ENCODE measurements around the gene RER1.

Gene RER1

GRCh38 chr1:2353551-2354438 lies 37.8 kb upstream of the RER1 start:
- FAIRE-seq: no peak
- no peak for DNase-seq (ENCODE audit: insufficient read length, low spot score)

DNA sequence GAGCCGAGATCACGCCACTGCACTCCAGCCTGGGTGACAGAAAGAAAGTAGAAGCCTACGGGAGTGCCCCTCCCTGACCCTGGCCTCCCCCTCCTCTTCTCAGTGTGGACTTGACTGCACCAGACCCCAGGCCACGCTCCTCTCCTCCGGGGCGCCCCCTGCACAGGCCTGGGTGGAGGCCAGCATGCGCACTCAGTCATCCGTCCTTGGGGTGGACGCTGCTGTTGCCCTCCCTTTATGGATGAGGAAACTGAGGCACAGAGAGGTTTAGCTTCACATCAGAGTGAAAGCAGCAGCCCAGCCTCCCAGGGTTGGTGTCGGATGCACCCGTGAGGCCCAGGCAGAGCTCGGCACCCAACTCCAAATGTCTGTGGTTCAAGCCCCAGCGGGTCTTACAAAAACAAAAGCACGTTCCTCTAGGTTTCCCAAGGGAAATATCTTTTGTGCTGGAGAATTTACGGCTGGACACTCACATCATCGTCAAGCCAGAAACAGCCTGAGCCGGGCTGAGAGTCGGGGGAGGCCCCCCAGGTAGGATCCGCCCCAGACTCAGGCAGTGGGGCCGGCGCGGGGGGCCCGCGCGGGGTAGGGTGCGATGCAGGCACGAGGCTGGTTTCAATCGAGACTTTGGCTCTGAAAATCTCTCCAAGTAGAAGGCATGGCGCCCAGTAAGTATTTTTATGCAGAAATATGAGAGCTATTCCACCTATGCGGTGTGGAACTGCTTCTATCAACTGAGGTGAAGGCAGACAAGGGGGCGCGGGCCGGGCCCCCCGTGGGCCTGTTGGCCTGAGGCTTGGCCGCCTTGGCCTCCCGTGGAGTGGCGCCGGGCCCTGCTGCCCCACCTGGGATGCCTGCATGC lies 36.9 kb upstream of the RER1 start:
- DNase-seq (ENCODE audit: insufficient read length, low spot score): no peak
- FAIRE-seq: no peak

DNA sequence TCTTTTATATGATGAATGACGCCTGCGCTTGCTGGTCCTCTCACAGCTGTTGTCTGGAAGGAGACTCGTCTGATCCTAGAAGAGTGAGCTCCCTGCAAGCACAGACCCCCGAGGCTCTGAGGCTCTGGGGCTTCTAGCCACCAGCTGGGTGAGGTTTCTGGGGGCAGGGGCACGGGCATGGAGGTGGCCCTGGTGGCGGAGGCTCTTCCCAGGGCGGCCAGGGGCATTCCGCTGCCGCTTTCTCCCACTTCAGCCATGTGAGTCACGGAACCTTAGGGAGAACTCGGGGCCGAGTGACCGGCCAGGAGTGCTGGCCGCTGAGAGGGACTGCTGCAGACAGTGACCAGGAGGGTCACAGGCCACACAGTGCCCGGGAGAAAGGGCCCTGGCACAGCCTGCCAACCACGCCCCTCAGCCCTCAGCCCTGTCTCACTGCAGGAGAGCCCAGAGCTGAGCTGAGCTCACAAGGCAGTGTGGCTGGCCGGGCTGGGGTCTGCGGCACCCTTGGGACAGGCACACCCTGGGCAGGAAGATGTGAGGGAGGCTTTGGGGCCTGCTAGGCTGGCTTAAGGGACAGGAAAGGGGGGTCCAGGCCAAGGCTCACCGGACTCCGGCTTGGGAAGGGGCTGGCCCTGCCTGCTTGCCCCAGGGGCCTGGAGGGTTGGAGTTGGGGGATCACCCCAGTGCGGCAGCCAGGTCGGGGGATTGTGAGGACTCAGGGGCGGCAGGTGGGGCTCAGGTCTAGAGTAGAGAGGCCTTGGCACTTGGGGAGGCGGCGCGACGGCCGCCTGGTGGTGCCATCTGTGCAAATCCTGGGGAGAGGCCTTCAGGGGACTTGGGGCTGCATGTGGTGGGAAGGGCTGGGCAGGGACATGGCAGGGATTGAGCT lies 36.0 kb upstream of the RER1 start:
- no peak for DNase-seq (ENCODE audit: insufficient read length, low spot score)
- no peak for FAIRE-seq

DNA sequence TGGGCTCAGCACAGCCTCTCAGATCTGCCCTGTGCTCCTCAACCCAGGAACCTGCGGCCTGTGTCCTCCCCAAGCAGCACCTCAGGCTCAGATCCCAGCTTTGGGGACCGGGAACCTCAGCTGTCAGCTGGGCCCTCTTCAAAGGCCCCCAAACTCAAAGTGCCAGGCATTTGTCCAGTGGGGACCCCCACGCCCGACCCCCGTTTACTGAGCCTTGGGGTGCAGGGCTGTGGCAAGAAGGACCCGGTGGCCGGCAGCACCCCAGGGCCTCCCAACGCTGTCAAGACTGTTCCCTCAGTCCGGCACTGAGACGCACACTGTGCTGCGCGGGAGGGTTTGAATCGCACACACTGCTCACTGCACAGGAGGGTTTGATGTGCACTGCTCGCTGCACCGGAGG lies 35.2 kb upstream of the RER1 start:
- FAIRE-seq: no peak
- no peak for DNase-seq (ENCODE audit: insufficient read length, low spot score)

GRCh38 chr1:2356911-2357845 lies 34.5 kb upstream of the RER1 start:
- DNase-seq (ENCODE audit: insufficient read length, low spot score): no peak
- FAIRE-seq: no peak

GRCh38 chr1:2358072-2358471 lies 33.6 kb upstream of the RER1 start:
- no peak for DNase-seq (ENCODE audit: insufficient read length, low spot score)
- FAIRE-seq: no peak

DNA sequence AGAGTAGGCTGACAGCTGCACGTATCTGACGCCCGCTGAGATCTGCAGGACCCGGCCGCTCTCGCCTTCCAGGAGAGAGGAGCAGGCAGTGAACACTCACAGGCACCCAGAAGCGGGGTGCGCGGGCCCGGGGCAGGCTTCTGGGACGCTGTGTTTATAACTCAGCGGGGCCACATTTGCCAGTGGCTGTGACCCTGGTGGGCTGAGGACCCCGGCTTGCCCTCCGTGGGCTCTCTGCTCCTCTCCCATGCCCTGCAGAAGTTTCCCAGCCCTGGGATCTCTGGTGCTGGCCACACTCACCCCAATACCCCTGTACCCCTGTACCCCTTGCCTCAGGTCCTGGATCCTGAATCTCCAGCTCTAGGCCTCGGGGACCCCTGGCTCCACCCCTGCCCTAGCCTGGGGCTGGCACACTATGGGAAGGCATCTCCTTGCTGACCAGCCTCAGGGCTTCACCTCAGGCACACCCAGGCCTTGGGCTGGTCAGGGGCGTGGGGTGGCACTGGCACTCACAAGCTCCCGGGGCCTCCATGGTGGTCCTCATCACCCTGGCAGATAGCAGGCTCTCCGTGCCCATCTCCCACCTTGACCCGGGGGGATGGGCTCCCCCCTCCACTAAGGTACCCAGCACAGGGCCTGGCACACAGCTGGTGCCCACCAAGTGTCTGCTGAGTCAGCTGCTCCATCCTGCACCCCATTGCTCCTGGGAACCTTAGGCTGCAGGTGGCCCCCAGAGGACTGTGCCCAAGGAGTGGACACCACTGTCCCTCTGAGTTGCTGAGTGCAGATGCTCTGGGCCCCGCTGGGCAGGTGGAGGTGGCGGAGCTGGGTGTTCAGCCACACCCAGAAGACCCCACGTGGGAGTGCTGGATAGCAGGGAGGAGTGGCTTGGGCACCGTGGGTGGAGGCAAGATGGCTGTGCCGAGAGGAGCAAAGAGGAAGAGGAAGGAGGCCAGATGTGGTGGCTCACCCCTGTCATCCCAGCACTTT lies 32.7 kb upstream of the RER1 start:
- no peak for FAIRE-seq

GRCh38 chr1:2360588-2361364 lies 30.9 kb upstream of the RER1 start:
- FAIRE-seq: no peak
- DNase-seq (ENCODE audit: insufficient read length, low spot score): no peak

More for the DNA sequence above, 32.7 kb upstream of the RER1 start:
- no peak for DNase-seq (ENCODE audit: insufficient read length, low spot score)

GRCh38 chr1:2363847-2364513 lies 27.7 kb upstream of the RER1 start:
- FAIRE-seq: no peak

DNA sequence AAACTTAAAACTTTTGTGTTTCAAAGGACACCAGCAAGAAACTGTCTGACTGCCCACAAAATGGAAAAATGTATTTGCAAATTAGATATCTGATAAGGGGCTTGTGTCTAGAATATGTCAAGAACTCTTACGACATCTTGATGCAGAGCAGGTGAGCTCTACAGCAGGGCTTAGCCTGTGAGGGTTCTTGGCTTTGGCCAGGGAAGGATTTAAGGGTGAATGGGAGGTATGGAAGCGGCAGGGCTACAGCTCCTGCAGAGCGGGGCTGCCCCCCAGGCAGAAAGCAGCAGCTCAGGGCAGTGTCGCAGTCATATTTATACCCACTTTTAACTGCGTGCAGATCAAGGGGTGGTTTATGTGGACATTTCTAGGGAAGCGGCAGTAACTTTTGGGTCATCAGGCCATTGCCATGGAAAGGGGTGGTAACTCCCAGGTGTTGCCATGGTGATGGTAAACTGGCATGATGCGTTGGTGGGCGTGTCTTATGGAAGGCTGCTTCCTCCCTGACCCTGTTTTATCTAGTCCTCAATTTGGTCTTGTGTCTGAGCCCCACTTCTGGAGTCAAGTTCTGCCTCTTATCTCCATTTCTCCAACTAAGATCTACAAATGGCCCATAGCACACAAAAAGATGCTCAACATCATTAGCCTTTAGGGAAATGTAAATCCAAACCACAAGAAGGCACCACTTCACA lies 23.4 kb upstream of the RER1 start:
- DNase-seq (ENCODE audit: insufficient read length, low spot score) (no peak), FAIRE-seq (no peak)

More at GRCh38 chr1:2363847-2364513, 27.7 kb upstream of the RER1 start:
- DNase-seq (ENCODE audit: insufficient read length, low spot score): no peak

- DNase-seq (ENCODE audit: insufficient read length, low spot score): peak; percentile 42
- FAIRE-seq: no peak
Observed at GRCh38 chr1:2372551-2373490, 18.8 kb upstream of the RER1 start.

- DNase-seq (ENCODE audit: insufficient read length, low spot score): no peak
- no peak for FAIRE-seq
Observed at GRCh38 chr1:2373551-2374251, 17.9 kb upstream of the RER1 start.

DNA sequence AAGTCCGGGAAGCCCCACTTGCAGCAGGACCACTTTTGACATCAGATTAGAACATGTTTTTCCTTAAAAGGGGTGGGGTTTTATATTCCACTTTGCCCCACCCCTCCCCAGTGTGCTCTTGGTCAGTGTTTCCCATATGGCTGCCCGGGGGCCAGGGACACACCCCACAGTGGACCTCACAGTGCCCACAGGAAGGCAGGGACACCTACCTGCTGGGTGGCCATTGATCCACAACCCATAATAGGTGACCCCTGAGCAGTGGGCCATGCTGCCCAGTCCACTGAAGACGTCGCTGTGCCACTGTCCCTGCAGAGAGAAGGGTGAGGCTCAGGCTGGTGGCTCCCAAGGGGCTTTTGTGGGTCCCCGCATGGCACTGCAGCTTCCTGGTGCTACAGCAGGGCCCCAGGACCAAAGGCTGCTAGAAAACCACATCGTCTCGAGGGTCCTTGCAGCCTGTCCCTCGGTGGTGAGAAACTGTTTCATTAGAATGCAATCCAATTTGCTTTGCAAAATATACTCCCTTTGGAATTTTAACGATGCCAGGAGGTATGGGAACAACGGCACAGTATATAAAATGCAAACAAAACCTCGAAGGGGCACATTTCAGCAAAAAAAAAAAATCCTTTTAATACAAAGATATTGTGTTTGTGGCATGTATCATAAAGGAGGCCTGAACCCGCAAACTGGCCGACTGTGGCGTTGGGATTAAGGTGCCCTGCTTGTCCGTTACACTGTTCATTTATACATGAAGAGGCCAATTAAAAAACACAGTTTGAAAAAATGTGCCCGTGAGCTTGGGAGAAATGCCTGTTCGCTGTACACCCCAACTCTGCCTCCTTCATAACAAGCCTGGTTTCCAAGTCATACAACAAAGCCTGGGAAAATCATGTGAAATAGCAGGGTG lies 17.1 kb upstream of the RER1 start:
- DNase-seq (ENCODE audit: insufficient read length, low spot score) (no peak), FAIRE-seq (no peak)

All from HTR-8/SVneo (cell line).